ENCODE results near the gene TOGARAM1.

- TF ChIP-seq ZFHX2 (tag by site-specific recombination; conservative IDR thresholded peaks at IDR 0.05) = no peak
- no peak for TF ChIP-seq CTCF (tag by site-specific recombination; IDR thresholded peaks at IDR 0.05)
- TF ChIP-seq TCF7L2 (IDR thresholded peaks at IDR 0.05; ENCODE audit: borderline replicate concordance, low read depth, low read length) = no peak
Observed at GRCh38 chr14:45114327-45114726, 152.3 kb downstream of the TOGARAM1 start.
